GM18526 (cell line): ENCODE measurements around the gene CYP3A4.

Experiments used
- POLR2A ChIP-seq: IDR thresholded peaks from 3 replicates; pipeline ENCODE4 v1.6.1; 2011; ENCODE audit not compliant: insufficient read length; ENCODE audit errors: extremely low read depth

Gene CYP3A4

DNA sequence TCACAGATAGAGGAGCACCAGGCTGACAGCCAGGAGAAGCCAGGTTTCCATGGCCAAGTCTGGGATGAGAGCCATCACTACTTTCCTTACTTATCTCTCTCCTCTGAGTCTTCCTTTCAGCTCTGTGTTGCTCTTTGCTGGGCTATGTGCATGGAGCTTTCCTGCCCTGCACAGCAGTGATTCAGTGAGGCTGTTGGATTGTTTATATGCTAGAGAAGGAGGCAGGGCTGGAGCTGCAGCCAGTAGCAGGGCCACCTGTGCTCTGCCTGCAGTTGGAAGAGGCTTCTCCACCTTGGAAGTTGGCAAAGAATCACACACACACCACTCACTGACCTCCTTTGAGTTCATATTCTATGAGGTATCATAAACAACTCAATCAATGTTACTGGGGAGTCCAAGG lies at the start of gene CYP3A4:
CYP3A4 (minus strand) TSS at position 178 of the 400 bp plus-strand sequence; CDS start at position 75, 103 bp downstream.
- no peak for TF ChIP-seq POLR2A

DNA sequence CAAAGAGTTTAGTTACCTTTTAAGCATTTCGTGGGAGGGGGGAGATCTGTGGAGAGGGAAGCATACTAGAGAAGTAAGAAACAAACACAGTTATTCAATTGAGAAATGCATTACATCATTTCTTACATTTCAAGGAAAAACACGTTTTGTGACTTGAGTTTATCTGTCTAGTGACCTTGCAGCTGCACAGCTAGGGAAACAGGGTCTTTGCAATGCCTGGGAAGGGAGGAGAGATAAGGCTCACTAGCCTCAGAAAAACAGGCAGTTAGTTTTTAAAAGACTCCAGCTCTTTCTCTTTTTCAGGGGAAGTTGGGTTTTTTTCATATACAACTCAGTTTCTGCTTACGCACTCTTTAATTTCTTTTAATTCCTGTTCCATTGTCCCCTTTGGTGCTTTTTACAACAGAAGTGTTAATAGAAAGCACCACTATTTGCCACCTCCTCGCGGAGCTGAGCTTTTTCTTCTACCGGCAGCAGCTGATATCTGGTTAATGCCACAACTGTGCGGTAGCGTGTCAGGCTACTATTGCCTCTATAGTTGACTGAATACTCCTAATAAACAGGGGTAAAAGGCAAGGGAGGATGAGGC lies 49.4 kb upstream of the CYP3A4 start:
- TF ChIP-seq POLR2A = no peak

DNA sequence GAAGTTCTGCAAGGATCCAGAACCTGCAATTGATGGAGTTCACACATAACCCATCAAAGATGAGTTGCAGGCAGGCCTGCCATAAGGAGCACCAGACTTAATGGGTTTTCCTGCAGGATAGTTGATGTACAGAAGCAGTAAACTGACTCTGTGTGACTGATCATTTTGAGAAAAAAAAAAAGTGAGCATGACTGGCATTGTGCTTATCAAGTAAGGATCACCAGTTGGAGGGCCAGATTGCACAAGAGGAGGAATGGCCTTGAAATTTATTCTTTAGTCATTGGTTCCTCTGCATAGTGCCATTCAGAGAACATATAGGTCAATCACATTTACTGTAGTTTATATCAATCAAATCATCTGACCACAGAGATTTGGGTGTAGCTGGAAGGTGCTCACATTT lies 47.6 kb upstream of the CYP3A4 start:
- TF ChIP-seq POLR2A = no peak

DNA sequence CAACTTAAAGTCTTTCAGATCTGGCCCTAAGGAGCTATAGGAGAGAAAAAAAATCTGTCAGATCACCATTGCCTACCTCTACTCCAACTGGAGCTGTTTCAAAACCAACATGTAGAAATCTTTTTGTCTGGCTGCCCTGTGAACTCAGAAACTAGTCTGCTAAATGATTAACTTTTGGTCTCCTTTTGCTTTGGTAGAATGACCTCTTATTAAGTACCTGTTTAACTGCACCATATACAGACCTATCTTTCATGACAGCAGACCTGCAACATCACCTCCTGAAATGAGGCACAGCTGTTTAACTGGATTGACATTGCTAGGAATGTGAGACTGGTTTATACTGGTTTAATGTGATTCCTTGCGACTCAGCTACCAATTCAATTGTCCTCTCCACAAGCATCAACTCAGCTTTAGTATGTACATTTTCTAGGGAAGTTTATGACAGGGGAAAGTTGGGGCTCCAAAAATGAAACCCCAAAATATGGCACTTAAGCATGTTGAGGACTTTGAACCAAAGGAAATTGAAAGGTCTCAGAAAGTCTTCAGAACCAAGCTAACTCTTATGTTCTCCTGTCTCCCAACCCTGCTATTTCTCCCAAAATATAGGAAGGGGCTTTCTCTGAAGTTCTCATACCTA lies 45.7 kb upstream of the CYP3A4 start:
- TF ChIP-seq POLR2A = no peak

- no peak for TF ChIP-seq POLR2A
Observed at GRCh38 chr7:99828811-99829210, 44.8 kb upstream of the CYP3A4 start.

DNA sequence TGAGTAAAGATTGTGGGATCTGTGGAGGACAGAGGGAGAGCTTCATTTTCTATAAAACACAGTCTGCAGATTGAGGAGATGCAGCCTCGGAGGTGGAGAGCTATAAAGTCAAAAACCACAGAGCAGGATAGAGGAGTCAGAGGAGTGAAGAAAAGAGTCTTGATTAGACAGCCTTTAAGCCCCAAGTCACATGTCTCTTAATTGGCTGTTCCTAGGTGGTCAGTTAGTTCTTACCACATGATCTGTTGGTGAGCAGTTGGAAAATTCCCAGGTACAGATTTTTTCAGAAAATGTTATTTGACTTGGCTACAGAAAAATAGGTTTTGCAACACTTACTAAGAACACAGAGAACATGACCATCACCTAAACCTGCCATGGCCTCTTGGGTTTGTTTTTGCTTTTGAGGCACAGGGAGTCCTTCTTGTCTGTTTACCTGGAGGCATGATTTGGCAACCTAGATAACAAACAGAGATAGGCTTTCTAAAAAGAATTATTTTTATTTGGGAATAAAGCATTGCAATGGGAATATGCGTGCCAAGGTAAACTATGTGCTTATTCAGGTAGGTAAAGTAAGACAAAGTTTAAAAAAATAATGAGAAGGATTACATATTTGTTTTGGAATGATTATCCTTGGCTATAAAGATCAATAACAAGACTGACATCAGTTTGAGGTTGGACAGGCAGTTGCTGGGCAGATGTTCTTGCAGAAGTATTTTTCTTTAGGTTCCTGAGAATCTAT lies 43.2 kb upstream of the CYP3A4 start:
- TF ChIP-seq POLR2A = no peak

DNA sequence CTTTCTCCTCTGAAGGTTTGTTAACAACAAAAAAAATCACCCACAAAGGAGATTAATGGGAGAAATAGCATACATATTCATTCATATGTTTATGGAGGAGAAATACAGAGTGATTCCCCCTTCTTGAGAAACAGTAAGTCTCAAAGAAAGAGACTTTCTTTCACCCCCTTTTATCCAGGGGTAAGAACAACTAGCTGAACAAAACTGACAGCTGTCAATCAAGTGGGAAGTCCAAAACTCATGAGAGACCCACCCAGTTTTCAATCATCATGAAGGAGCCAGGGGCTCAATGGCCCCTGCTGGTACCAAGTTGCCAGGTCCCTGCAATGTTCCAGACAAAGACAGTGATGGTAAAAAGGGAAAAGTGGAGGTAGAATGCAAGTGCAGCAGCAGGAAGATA lies 41.9 kb upstream of the CYP3A4 start:
- no peak for TF ChIP-seq POLR2A

- no peak for TF ChIP-seq POLR2A
Observed at GRCh38 chr7:99825452-99825851, 41.5 kb upstream of the CYP3A4 start.

- no peak for TF ChIP-seq POLR2A
Observed at GRCh38 chr7:99824091-99824490, 40.1 kb upstream of the CYP3A4 start.

GRCh38 chr7:99822731-99823718 lies 39.0 kb upstream of the CYP3A4 start:
- TF ChIP-seq POLR2A = no peak

DNA sequence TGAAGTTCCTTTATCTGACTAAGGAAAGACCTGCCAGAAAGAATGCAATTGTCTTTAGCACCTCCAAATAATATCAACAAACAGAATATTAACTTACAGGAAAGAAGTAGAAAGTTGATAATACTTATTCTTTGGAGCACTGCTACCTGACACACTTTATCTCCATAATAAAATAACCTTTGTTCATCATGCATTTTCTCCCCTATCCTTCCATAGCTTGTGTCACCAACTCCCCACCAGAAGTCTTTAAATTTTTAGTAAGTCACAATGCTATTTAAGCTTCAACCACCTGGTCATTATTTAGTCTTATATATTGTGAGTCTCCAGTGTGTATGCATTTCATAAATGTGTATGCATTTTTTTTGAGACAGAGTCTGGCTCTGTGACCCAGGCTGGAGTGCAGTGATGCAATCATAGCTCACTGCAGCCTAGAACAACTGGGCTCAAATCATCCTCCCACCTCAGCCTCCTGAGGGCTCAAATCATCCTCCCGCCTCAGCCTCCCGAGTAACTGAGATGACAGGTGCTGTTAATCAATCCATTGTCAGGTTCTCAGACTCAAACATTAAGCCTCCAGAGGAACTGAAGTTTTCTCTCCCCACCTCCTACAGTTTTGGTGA lies 36.5 kb upstream of the CYP3A4 start:
- TF ChIP-seq POLR2A = no peak

DNA sequence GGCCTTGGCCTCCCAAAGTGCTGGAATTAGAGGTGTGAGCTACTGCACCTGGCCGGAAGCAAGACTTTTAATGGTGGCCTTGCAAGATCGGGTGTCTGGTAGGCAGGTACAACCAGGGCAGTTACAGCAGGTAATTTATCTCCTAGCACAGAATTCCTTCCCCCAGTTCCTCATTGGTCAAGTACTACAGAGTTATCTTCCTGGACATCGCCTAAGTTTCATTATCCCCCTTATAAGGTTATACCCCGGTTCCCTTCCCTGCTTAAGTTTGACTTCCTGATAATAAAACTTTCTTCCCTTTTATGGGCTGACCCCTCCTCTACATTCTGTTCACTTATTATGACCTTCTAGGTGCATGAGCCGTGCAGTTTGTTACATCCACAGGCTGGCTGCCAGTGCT lies 24.8 kb upstream of the CYP3A4 start:
- TF ChIP-seq POLR2A = no peak

GRCh38 chr7:99806839-99807478 lies 23.0 kb upstream of the CYP3A4 start:
- no peak for TF ChIP-seq POLR2A

- TF ChIP-seq POLR2A = no peak
Observed at GRCh38 chr7:99805641-99806040, 21.7 kb upstream of the CYP3A4 start.
